ENCODE results near the gene RGL3.
A peak's percentile ranks its signal among the peaks of the same experiment; 100 is the strongest.
"Not testable (repeated sequence)": the region's sequence is repeated elsewhere in the genome, so short reads cannot be mapped to it uniquely, and the experiment has no call there.

Gene RGL3

DNA sequence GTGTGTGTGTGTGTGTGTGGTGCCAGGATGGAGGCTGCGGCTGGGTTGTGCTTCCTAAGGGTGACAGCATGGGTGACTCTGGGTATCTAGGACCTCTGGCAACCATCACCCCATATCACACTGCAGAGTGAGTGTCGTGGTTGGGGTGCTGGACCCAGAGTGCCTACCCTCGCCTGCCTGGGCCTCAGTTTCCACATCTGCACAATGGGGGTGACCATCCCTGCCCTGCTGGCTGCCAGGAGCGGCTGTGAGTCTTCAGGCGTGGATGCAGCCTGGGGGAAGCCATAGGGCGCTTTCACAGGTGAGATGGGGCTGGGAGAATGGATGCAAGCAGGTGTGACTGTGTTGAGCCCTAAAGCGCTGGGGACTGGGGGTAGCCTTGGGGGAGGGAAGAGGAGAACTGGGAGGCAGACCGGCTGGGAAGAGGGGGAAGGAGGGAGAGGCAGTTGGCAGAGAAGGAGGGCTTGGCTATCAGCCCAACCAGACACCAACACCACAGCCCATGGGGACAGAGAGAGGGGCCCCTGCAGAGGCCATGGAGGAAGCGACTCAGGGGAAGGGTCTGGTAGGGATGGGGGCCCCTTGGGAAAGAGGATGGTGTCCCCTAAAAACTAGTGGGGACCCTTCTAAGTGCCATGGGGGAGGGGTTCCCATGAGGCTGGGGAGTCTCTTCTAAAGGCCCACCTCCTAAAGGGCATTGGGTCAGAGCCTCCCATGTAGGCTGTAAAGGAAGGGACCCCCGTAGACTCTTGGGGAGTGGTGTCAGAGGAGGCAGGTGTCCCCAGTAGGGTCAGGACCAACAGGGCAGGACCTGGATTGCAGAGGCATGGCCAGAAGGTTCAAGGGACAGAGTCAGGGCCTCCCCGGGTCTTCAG lies 62.2 kb downstream of the RGL3 start:
- no peak for DNase-seq

DNA sequence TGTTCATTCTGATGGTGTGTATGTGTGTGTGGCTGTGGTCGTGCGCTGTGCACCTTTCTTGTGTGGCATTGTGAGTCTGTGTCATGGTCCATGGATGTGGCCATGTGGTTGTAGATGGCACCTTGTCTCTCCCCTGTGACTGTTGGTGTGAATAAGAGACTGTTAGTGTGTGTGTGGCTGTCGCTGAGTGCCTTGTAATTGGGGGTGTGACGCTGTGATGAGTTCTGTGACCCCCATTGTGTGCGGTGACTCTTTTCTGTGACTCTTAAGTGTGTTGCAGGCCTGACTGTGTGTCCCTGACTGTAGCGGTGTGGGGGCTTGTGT lies 63.1 kb downstream of the RGL3 start:
- DNase-seq: no peak

- DNase-seq: peak; percentile 56
These were observed 63.7 kb downstream of the RGL3 start, which contains the start of gene PLPPR2 for GRCh38 chr19:11355160-11356073. TSS of gene PLPPR2 (plus strand) at chr19:11355432. CDS start at chr19:11357674, 2,242 bp downstream.

DNA sequence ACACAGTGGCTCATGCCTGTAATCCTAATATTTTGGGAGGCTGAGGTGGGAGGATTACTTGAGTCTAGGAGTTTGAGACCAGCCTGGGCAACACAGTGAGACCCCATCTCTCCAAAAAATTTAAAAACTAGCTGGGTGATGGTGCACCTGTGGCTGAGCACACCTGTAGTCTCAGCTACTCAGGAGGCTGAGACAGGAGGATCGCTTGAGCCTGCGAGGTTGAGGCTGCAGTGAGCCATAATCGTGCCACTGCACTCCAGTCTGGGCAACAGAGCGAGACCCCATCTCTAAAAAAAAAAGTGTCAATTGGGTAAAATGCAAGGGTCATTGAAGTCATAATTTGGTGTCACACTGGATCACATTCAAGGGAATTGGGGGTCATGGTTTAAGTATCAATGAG lies 65.0 kb downstream of the RGL3 start:
- not testable (repeated sequence) for DNase-seq

DNA sequence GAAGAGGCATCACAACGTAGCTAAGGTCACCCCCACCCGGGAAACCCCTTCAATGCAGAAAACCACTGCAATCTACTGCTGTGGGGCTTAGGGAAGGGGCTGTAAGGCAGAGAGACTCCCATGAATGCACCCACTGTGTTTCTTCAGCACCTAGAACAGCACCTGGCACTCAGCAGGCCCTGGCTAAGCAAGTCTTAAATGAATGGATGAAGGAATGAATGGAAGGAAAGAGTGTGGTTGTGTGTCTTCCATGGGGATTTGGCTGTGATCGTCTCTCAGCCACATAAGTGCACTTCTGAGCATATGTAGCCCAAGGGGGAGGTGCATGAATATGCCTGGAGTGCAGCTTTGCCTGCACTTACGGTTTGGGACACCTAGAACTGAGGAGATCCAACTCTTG lies 69.9 kb downstream of the RGL3 start:
- DNase-seq: no peak

DNA sequence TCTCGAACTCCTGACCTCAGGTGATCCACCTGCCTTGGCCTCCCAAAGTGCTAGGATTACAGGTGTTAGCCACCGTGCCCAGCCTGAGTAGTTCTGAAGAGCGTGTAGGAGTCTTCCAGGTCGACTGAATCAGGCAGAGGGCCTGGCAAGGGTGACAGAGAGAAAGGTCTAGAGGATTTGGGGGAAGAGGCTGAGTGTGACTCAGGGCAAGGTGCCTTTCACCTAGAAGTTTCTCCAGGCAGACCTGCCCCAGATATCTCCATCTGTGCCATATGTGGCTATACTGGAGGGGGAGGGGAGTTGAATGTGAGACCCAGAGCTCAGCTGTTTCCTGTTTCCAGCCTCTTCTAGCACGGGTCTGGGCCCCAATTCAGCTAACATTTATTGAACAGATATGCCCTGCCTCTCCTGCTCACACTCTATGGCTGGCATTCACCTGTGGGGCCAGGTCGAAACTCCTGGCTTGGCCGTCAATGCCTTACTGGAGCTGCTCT lies 71.5 kb downstream of the RGL3 start:
- DNase-seq: no peak

GRCh38 chr19:11346104-11346940 lies 72.8 kb downstream of the RGL3 start, which contains the start of the genes CCDC159 and TMEM205:
TSS of gene CCDC159 (plus strand) at chr19:11346519. CDS start at chr19:11346607, 88 bp downstream.
TSS of gene TMEM205 (minus strand) at chr19:11346268. CDS start at chr19:11345619, 649 bp downstream.
- peak; percentile 97 for DNase-seq

DNA sequence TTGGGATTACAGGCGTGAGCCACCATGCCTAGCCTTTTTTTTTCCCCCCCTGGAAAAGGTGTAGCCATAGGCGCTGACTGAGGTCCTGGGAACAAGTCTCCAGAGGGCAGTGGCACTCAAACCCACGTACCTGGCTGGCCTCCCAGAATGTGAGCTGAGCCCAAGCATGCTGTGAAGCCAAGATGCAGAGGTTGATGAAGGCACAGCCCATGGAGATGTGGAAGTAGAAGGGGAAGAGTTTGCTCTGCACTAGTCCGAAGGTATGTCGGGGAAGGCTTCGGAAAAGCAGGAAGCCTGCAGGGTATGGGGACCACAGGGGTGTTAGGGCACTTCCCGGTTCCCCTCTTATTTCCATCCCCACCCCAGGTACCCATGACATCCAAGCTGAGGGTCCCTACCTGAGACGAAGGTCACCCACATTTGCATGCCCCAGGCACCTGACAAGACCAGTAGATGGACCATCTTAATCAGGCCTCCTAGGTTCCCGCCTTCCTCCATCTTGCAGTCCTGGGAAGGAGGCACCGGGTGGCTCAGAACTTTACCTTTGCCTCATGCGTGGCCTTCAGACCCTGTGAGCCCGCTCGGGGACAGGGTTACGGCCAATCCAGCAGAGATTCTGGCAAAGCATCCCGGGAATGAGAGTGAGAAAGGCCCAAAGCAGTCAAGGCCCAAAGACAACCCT lies 73.9 kb downstream of the RGL3 start:
- peak; percentile 1 for DNase-seq

All from SHP77 treated with DMSO at 0.1 percent for 48 hours (cell line).